ENCODE data around the gene KRT16. TPM values are rescaled to one million over a fixed set of nuclear protein-coding genes. Genes with fewer than 3 reads are reported as not detected.

KRT16 gene
- total and polyA plus RNA-seq, 2 donors (not counting 1 experiment from before 2014, with no cell fraction given): not detected

DNA sequence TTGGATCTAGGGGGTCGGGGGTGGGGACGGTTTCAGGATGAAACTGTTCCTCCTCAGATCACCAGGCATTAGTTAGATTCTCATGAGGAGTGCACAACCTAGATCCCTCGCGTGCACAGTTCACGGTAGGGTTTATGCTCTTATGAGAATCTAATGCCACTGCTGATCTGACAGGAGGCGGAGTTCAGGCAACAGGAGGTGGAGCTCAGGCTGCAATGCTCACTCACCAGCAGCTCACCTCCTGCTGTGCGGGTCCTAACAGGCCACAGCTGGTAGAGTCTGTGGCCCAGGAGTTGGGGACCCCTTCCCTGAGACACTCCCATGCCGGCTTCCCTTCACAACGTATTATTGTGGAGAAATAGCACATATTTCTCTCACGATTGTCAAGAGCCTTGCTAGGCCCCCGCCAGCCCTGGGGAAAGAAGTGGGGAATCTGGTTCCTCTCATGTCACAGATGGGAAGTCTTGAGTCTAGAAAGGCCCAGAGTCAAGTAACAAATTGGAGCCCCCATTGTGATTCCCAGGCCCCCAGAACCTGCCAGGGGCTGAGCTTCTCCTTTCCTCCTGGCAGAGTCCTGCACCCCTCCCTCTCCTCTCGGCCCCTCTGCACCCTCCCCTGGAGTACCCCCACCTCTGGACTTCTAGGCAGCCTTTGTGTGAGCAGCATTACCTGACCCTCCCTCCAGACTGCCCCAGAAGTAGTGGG is 19.8 kb downstream of the KRT16 start:
- no peaks in the 10 kb centered on the region for H3K79me2 ChIP-seq (ENCODE audit: control insufficient read depth, insufficient read depth, low read length)
- no peak overlapping the region for H2AFZ ChIP-seq (ENCODE audit: insufficient read depth, low read depth, low read length, poor library complexity, severe bottlenecking)
- CTCF ChIA-PET: interaction anchor here (1.2 to 1.9 kb wide), 2 partner anchors 43 to 56 kb away, joined by 3 to 6 read pairs; no protein-coding TSS in a partner anchor

DNA sequence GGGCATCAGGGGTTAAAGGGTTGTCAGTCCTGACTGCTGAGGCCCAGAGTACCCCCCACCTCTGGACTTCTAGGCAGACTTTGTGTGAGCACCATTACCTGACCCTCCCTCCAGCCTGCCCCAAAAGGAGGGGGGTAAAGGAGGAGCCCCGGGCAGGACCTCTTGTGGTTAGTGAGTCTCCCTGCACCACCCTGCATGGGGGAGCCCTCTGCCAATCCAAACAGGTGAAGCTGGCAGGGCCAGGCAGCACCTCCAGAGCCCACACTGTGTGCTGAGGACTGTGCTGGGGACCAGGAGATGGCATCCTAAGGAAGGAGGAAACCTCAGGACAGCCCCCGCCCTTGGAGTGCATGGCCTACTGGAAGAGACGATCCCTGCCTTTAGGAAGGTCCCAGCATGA is 23.3 kb downstream of the KRT16 start:
- Mint-ChIP-seq H3K4me1 (no peaks in the 10 kb centered on the region), H3K4me3 (no peak overlapping the region), H3K27ac (no peak overlapping the region), H3K27me3 (peaks cover 21% of the 10 kb centered on the region), H3K9me3 (ENCODE audit: insufficient read depth) (no peaks in the 10 kb centered on the region)
- Histone ChIP-seq H3K9ac (ENCODE audit: low read length) (no peak overlapping the region), H4K20me1 (ENCODE audit: control insufficient read depth, insufficient read depth, low read length, poor library complexity, severe bottlenecking) (no peaks in the 10 kb centered on the region), H2AFZ (ENCODE audit: insufficient read depth, low read depth, low read length, poor library complexity, severe bottlenecking) (no peak overlapping the region), H3K4me3 (ENCODE audit: control extremely low read depth in 1 of 5, extremely low read depth in 1 of 5, insufficient read depth in 1 of 5, low read depth in 2 of 5, low read length in 4 of 5) (no peak overlapping the region), H3K27ac (ENCODE audit: low read length in 2 of 2) (no peak overlapping the region), H3K79me2 (ENCODE audit: control insufficient read depth, insufficient read depth, low read length) (no peaks in the 10 kb centered on the region), H3K9me3 (ENCODE audit: control extremely low read depth in 1 of 3, control insufficient read depth in 2 of 3, insufficient read depth in 1 of 3, low read length in 2 of 3) (no peaks in the 10 kb centered on the region), H3K27me3 (replicated peaks in 1 of 4; ENCODE audit: control extremely low read depth in 1 of 4, control insufficient read depth in 3 of 4, insufficient read depth in 4 of 4, low read length in 3 of 4) (peaks cover 0 to 4% (median 0%) of the 10 kb centered on the region in 4 experiments), H3K36me3 (replicated peaks in 1 of 2; ENCODE audit: control extremely low read depth in 1 of 2, control insufficient read depth in 1 of 2, extremely low read depth in 1 of 2, insufficient read depth in 2 of 2, low read length in 1 of 2) (no peaks in the 10 kb centered on the region), H3K4me1 (ENCODE audit: control insufficient read depth in 2 of 2, insufficient read depth in 2 of 2, low read length in 2 of 2) (no peaks in the 10 kb centered on the region), H3K4me2 (replicated peaks; ENCODE audit: low read depth, low read length, poor library complexity, severe bottlenecking) (no peak overlapping the region)
- no peak for DNase-seq
- intact Hi-C loops (cut with micrococcal nuclease): no loop called here
- POLR2A ChIA-PET: no interaction called here
- 86% methylated on average over 1 of the region's 3 CpGs for WGBS (ENCODE audit: insufficient coverage)
- no peak for ATAC-seq (ENCODE audit: low read depth)
- TF ChIP-seq EZH2 (IDR thresholded peaks at IDR 0.05; ENCODE audit: borderline replicate concordance, insufficient read depth, low read depth, low read length, poor library complexity, severe bottlenecking): no peak
- TF ChIP-seq, protein P1, sequence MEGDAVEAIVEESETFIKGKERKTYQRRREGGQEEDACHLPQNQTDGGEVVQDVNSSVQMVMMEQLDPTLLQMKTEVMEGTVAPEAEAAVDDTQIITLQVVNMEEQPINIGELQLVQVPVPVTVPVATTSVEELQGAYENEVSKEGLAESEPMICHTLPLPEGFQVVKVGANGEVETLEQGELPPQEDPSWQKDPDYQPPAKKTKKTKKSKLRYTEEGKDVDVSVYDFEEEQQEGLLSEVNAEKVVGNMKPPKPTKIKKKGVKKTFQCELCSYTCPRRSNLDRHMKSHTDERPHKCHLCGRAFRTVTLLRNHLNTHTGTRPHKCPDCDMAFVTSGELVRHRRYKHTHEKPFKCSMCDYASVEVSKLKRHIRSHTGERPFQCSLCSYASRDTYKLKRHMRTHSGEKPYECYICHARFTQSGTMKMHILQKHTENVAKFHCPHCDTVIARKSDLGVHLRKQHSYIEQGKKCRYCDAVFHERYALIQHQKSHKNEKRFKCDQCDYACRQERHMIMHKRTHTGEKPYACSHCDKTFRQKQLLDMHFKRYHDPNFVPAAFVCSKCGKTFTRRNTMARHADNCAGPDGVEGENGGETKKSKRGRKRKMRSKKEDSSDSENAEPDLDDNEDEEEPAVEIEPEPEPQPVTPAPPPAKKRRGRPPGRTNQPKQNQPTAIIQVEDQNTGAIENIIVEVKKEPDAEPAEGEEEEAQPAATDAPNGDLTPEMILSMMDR (IDR thresholded peaks at IDR 0.05): no peak
- CTCF ChIA-PET: no interaction called here

More for the DNA sequence above, 19.8 kb downstream of the KRT16 start:
- H3K9me3 ChIP-seq (ENCODE audit: control extremely low read depth in 1 of 3, control insufficient read depth in 2 of 3, insufficient read depth in 1 of 3, low read length in 2 of 3): peaks cover 0 to 4% (median 0%) of the 10 kb centered on the region in 3 donors
- Mint-ChIP-seq H3K27me3 (peaks cover 35% of the 10 kb centered on the region), H3K4me3 (no peak overlapping the region), H3K9me3 (ENCODE audit: insufficient read depth) (no peaks in the 10 kb centered on the region), H3K4me1 (no peaks in the 10 kb centered on the region), H3K27ac (no peak overlapping the region)
- no peak for ATAC-seq (ENCODE audit: low read depth)
- POLR2A ChIA-PET: no interaction called here
- no peak overlapping the region for H3K4me3 ChIP-seq (ENCODE audit: control extremely low read depth in 1 of 5, extremely low read depth in 1 of 5, insufficient read depth in 1 of 5, low read depth in 2 of 5, low read length in 4 of 5)
- DNase-seq: no peak
- peaks cover 0 to under 1% (median 0%) of the 10 kb centered on the region in 4 experiments for H3K27me3 ChIP-seq (replicated peaks in 1 of 4; ENCODE audit: control extremely low read depth in 1 of 4, control insufficient read depth in 3 of 4, insufficient read depth in 4 of 4, low read length in 3 of 4)
- WGBS (ENCODE audit: insufficient coverage): 93% methylated on average over 6 of the region's 12 CpGs
- no peak overlapping the region for H3K9ac ChIP-seq (ENCODE audit: low read length)
- H3K4me1 ChIP-seq (ENCODE audit: control insufficient read depth in 2 of 2, insufficient read depth in 2 of 2, low read length in 2 of 2): no peaks in the 10 kb centered on the region
- intact Hi-C loops (cut with micrococcal nuclease): no loop called here
- H3K27ac ChIP-seq (ENCODE audit: low read length in 2 of 2): no peak overlapping the region
- TF ChIP-seq EZH2 (IDR thresholded peaks at IDR 0.05; ENCODE audit: borderline replicate concordance, insufficient read depth, low read depth, low read length, poor library complexity, severe bottlenecking): no peak
- TF ChIP-seq, protein P1 (IDR thresholded peaks at IDR 0.05): no peak
- H3K36me3 ChIP-seq (replicated peaks in 1 of 2; ENCODE audit: control extremely low read depth in 1 of 2, control insufficient read depth in 1 of 2, extremely low read depth in 1 of 2, insufficient read depth in 2 of 2, low read length in 1 of 2): no peaks in the 10 kb centered on the region
- H4K20me1 ChIP-seq (ENCODE audit: control insufficient read depth, insufficient read depth, low read length, poor library complexity, severe bottlenecking): no peaks in the 10 kb centered on the region
- H3K4me2 ChIP-seq (replicated peaks; ENCODE audit: low read depth, low read length, poor library complexity, severe bottlenecking): no peak overlapping the region

Measured in B cell (primary cell).